SKM-1 treated with dmso at 0.1 percent for 144 hours (cell line): ENCODE measurements around the gene SCAI.
"Not testable (repeated sequence)": the region's sequence is repeated elsewhere in the genome, so short reads cannot be mapped to it uniquely, and the experiment has no call there.

ENCODE experiments used
- DNase-seq: peaks from one replicate; lab custom pipeline; 2025; ENCODE audit not compliant: unreplicated experiment; lab: John Stamatoyannopoulos, UW

Gene SCAI

DNA sequence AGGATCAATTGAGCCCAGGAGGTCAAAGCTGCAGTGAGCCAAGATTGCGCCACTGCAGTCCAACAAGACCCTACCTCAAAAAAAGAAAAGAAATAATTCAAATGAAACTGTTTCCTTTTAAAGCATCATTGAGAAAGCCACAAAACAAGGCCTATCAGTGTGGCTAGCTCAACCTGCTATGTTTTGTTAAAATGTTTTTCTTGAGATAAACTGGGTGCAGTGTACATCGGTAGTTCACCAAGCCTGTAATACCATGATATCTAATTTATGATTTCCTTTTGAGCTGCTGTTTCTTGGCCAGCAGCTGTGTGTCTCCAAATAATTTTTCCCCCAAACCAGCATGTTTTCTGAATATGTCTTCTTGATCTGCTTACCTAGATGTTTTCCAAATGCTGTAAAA, 105.2 kb downstream of the SCAI start:
- no peak for DNase-seq

DNA sequence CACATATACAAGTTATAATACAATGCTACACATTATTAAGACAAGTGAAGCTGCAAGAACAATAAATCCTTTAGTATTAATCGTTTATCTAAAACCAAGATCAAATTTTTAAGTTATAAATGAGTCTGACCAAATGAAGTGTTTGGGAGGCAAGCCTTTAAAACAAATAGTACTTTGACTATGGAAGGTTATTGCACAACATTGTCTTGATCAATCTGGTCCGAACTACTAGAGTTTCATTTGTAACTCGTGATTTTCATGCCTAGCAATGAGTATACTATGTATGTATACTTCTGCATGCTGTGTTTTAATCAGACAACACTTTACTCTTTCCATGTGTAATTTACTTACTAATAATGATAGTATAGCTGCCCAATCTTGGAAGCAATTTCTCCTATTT, 115.3 kb downstream of the SCAI start:
- no peak for DNase-seq

GRCh38 chr9:125024917-125025316, 118.4 kb downstream of the SCAI start:
- no peak for DNase-seq

DNA sequence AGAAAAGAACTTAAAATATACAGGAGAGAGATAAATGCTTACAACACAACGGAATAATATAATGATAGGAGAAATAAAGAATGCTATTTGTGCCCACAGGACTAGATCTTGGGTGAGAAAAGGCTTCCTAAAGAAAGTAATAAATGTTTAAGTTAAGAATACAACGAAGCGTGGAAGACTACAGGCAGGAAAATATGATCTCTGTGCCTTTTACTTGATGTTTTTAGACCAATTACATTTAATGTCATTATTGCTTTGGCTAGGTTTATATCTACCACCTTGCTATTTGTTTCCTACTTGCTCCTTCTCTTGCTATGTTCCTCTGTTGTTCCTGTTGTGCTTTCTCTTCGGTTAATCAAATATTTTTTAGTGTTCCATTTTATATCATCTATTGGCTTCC, 122.3 kb downstream of the SCAI start:
- no peak for DNase-seq

GRCh38 chr9:125015655-125016054, 127.7 kb downstream of the SCAI start:
- not testable (repeated sequence) for DNase-seq

DNA sequence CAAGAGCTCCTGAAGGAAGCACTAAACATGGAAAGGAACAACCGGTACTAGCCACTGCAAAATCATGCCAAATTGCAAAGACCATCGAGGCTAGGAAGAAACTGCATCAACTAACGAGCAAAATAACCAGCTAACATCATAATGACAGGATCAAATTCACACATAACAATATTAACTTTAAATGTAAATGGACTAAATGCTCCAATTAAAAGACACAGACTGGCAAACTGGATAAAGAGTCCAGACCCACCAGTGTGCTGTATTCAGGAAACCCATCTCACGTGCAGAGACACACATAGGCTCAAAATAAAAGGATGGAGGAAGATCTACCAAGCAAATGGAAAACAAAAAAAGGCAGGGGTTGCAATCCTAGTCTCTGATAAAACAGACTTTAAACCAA, 131.3 kb downstream of the SCAI start:
- not testable (repeated sequence) for DNase-seq

GRCh38 chr9:125008599-125008998, 134.7 kb downstream of the SCAI start:
- DNase-seq, result no peak

DNA sequence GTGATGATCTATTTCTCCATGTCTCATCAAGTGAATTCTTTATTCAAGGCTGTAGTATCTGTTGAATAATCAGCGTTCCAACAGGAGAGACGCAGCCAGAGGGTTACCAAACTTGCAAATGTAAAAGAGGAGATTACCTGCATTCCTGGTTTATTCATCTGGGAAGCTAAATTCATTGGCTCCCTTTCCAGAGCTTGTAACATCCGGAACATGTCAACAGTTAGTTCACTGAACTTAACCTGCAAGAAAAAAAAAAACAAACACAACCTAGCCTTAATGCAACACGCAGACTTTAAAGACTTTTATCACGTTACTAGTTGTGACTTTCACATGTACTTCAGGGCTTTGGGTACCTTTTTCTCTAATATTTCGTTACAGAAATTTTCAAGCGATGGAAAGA, 140.0 kb downstream of the SCAI start:
- no peak for DNase-seq

- no peak for DNase-seq
Measured at GRCh38 chr9:124983698-124984097, 159.6 kb downstream of the SCAI start.

GRCh38 chr9:124980431-124980830, 162.9 kb downstream of the SCAI start:
- no peak for DNase-seq

- DNase-seq, result no peak
Measured at GRCh38 chr9:124975131-124975530, 168.2 kb downstream of the SCAI start.

GRCh38 chr9:124973807-124974206, 169.5 kb downstream of the SCAI start:
- DNase-seq, result no peak

- DNase-seq, result no peak
Measured at GRCh38 chr9:124972241-124972770, 171.0 kb downstream of the SCAI start.

DNA sequence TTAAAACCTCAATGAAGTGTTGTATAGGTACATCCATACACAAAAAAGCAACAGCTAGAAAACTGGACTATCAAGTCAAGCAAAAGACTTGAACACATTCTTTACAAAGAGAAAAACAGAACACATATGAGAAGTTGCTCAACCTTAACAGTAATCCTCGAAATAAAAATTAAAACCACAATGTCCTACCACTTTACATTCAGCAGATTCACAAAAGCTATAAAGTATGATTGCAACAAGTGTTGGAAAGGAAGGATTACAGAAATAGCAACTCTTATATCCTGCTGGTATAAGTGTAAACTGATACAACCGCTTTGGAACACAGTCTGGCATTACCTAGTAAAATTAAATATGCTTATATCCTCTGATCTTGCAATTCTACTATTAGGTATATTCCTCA, 173.9 kb downstream of the SCAI start:
- no peak for DNase-seq

GRCh38 chr9:124968238-124968637, 175.1 kb downstream of the SCAI start:
- DNase-seq, result no peak

- DNase-seq, result not testable (repeated sequence)
Measured at GRCh38 chr9:124965775-124966568, 177.4 kb downstream of the SCAI start.

DNA sequence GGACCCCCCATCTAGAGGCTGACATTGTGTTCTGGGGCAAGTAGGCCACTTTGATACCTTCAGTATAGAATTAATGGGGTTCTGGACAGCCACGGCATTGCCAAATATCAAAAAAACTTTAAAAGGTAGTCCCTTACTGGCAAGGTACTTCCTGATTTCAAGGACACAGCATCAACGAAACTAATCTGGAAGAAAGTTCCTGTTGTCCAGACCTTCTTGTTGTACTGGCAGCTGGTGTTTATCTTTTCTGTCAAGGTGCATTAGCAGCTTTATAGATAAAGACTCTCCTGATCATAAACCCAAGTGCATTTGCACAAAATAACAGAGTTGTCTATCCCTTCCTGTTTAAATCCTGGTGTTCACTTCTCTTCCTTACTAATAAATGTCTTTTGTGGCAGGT, 178.7 kb downstream of the SCAI start:
- DNase-seq, result no peak

- no peak for DNase-seq
Measured at GRCh38 chr9:124964056-124964455, 179.3 kb downstream of the SCAI start.

GRCh38 chr9:124960409-124960752, 182.9 kb downstream of the SCAI start:
- DNase-seq, result no peak

GRCh38 chr9:124959671-124960408, 183.5 kb downstream of the SCAI start:
- DNase-seq, result not testable (repeated sequence)

DNA sequence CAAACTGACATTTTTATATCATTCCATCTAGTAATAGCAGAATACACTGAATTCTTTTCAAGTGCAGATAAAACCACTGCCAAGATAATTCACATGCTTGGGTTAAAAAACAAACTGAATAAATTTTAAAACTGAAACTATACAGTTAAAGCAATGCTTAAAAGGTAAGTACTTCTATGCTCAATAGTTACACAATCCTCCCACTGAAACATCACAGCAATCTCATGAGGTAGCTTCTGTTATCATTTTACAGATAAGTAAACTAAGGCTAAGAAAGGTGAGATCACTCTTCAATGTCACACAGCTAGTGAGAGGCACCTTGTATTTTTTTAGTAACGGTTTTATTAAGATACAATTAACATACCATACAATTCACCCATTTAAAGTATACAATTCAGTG, 189.1 kb downstream of the SCAI start:
- DNase-seq, result no peak

- DNase-seq, result no peak
Measured at GRCh38 chr9:124950050-124950718, 193.1 kb downstream of the SCAI start.
